HG03460 (cell line): ENCODE data around the gene RPS15.

Source experiments
- ATAC-seq: cut with Tn5 transposase; IDR thresholded peaks from one replicate; pipeline ENCODE4 v1.9.1; 2021; ENCODE audit not compliant: unreplicated experiment

The RPS15 gene

DNA sequence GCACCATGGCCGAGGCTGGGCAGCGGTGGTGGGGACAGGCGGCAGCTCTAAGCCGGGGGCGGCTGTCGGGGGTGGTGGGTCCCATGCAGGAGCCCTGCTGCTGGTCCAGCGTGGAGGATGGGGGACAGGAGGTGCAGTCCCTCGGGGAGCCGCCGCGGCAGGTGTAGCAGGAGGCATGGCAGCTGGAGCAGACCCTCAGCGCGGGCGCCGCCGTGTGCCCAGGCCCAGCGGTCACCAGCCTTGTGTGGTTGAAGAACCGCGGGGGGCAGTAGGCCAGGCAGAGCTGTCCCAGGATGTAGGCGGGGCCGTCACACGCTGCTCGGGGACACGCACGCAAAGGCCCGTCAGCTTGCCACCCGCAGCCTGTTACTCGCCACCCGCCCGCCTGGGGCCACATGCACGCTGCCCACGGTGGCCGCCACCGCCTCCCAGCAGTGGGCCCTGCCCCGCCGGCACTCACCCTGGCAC lies 43.7 kb downstream of the RPS15 start:
- no peak for ATAC-seq

DNA sequence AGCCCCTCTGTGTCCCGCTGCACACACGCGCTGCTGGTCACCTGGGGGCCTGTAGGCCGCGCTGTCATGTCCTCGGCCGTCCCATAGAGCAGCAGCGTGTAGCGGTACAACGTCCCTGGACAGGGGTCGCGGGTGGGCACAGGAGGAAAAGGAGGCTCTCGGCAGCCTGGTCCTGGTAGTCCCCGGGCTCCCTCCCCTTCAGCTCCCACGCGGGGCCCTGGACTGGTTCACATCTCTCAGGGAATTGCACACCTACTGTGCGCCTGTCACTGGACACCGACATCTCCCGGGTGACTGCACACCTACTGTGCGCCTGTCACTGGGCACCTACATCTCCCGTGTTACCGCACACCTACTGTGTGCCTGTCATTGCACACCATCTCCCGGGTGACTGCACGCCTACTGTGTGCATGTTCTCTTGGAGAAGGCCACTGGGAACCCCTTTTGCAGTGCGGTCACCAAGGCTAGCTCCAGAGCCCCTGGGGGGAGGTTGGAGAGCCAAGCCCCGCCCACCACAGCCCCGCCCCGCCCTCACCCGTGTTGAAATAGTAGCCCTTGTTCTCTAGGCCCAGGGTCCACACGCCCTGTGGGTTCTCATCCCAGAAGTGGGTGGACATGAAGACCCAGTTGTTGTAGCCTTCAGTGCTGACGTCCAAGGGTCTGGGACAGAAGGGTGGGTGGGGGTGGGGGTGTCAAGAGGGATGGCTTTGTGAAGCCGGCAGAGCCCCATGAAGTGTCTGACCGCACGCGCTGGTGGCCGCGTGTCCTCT lies 44.4 kb downstream of the RPS15 start:
- no peak for ATAC-seq

DNA sequence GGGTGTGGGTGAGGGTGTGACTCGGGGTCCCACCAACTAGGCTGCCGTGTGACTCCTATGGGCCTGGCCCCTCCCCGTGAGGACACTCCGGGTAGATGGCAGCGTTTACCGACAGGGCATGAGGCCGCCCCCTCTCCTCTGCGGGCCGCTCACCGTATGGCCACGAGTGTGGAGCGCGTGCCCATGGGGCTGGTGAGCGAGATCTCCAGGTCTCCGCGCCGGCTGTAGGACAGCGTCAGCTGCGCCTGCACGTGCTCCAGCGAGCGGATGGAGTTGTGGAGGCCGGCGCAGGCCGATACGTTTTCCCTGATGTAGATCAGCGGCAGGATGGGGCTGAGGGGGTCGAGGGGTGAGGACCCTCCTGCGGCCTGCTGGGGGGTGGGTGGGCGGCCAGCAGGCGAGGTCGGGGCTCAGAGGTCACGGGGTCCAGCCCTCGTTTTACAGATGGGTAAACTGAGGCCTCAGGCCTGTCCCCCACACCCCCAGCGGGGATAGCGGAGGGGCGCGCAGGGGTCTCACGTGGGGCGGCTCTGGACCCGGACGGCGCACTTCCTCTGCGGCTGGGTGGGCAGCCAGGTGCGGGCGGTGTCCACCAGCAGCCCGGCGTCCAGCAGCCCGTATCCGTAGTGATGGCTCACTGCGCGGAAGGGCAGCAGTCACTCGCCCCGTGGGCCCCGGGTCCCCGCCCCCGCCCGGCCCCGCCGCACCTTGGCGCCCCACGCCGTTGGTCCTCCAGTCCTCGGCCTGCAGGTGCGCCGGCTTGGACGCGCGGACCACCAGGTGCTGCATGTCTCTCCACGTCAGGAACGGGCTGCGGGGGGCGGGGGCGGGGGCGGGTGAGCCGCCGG lies 45.2 kb downstream of the RPS15 start:
- ATAC-seq: no peak

DNA sequence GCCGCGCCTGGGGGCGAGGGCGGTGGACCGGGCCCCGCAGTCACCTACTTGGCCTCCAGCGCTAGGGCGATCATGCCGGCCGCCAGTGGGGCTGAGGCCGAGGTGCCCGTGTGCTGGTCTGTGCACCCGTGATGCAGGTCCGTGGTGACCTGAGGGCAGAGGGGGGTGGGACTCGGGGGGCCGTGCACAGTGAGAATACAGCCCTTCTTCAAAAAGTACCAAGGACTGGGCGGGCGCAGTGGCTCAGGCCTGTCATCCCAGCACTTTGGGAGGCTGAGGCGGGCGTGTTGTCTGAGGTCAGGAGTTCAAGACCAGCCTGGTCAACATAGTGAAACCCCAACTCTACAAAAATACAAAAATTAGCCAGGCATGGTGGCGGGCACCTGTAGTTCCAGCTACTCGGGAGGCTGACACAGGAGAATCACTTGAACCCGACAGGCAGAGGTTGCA lies 45.8 kb downstream of the RPS15 start:
- ATAC-seq: no peak

DNA sequence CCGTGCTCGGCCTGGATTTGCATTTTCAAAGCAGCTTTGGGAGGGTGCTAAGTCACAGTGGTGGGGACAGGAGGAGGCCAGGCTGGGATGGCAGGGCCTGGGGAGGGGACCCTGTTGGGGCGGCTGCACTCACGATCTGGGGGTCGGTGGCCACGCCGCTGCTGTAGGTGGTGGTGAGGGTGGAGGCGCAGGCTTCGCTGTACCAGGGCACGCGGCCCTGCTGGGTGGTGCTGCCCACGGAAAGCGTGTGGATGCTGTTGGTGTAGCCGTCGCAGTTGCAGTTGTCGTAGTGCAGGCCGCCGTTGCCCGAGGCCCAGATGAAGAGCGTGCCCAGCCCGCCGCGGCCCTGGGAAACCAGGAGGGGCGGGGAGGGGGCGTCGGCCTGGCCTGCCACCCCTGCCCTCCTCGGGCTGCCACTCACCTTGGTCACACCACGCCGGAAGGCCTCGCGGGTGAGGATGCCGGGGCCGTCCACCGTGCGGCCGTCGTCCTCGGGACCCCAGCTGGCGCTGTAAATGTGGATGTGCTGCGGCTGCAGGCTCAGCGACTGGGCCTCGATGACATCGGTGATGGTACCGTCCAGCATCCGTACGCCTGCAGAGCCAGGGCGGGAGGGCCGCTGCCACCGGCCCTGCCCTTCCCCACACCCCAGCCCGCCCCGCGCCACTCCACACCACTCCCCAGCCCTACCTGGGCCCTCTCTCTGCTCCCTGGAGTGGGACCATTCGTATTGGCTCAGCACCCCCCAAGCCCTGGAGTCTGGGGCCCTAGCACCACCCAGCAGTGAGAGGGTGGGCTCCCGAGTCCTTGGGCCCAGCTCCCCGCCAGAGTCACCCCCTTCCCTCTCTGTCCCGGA lies 48.8 kb downstream of the RPS15 start:
- no peak for ATAC-seq

DNA sequence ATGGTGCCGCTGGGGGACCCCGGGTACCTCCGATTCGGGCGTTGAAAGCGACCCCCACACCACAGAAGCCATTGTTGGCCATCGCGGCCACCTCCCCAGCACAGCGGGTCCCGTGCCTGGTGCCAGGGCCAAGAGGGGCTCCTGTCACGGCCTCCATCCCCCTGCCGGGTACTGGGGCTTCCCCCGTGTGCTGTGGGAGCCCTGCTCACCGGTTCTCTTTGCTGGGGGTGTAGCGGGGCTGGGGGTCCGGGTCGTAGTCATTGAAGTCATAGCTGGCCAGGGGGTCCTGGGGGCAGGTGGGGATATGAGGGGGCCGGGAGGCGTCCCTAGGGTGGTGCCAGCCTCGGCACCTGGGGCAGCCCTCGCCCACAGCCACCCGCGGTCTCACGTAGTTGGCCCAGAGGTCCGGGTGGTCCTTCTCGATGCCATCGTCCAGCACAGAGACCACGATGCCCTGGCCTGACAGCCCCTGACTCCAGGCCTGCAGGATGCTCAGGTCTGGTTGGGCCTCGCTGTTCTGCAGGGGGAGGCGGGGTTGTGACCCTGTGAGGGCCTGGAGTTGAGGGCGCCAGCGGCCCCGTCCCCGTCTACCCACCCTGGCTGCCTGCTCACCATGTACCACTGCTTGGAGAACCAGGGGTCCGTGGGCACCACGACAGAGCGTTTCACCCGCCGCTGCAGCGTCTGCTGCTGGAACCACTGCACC lies 49.5 kb downstream of the RPS15 start:
- ATAC-seq: no peak

DNA sequence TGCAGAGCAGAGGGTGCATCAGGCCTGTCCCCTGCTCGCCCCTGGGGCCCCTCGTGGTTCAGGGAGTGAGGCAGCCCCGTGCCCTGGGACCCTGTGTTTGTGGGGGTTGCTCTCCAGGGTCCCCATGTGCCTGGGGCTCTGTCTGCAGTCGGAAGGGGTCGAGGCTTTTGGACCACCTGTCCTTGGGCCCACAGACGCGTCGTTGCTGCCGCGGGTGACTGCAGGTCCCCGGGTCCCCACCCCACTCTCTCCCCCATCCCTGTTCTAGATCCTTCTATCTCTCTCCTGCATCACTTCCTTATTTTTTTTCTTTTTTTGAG lies 50.0 kb downstream of the RPS15 start:
- ATAC-seq: no peak

DNA sequence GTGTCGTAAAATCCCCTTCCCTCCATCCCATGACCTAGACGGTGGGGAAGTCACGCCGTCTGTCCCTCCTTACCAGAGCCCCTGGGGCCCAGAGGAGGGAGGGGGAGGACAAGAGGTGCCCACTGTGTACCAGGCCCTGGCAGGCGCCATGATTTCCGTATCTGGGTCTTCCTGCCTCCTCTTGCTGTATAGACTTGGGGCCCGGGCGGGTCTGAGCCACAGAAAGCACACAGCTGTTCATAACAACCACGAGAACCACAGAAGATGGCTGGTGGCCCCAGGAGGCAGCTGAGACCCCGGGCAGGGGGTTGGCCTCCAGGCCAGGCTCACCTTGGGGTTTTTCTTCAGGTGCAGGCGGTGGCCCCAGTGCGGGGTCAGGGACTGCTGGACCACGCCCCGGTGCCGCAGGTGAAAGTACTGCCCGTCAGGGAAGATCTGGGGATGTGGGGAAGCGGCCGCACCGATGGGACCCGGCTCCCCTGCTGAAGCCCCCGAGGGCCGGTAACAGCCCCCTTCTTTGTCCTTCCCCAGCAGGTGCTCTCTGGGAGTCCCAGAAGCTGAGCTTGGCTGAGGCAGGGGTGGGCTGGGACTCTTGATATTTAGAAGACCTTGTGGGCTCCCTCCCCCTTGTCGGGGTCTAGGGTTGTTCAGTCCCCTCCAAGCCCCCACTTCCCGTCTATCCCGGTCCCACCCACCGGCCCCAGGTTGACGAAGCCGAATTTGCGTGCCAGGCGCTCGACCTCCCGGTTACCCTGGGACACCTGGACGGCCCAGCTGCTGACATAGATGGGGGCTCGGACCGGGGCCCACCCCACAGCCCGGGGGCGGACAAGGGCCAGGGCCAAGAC lies 51.5 kb downstream of the RPS15 start:
- no peak for ATAC-seq
